NCI-H2029 treated with DMSO at 0.1 percent for 48 hours (cell line): ENCODE measurements around the gene TESMIN.

Source experiments
- DNase-seq: peaks from one replicate; lab custom pipeline; 2025; lab: John Stamatoyannopoulos, UW

TESMIN gene

DNA sequence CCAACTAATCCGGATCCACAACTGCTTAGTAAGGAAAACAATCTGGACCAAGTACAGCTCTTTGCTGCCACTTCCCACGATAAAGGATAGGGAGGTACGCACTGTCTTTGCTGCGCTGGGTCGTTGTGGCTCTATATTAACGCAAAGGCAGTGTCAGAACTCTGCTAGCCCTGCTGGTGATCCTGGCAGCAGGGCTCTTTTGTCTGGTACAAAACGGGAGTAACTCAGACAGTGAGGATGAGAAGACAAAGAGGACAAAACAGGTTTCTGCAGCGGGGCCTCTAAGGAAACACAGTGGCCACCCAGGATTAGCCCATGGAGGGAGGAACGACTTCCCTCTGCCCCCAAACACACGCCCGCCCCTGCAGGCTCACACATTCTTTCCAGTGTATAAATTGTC, 40.9 kb downstream of the TESMIN start:
- DNase-seq, result no peak

DNA sequence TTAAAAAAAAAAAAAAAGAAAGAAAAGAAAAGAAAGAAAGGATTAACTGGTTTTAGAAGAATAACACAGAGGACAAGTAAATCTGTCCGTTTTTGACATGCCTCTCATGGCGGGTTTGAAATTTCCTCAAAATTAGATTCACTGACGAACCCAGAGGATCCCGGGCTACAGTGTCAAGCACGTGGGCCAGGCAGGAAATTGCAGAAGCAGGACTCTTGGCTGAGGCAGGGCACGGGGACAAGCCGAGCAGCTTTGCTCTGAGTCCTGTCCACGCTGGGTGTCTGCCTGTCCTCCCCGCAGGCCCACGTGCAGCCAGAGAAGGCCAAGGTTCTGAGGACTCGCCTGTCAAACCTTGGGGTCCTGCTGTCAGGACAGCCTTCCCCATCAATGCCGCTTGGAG, 42.3 kb downstream of the TESMIN start:
- no peak for DNase-seq

- no peak for DNase-seq
Observed at GRCh38 chr11:68707527-68707926, 43.8 kb downstream of the TESMIN start.

GRCh38 chr11:68704887-68705286, 46.4 kb downstream of the TESMIN start:
- DNase-seq, result no peak

- no peak for DNase-seq
Observed at GRCh38 chr11:68698993-68699392, 52.3 kb downstream of the TESMIN start.

DNA sequence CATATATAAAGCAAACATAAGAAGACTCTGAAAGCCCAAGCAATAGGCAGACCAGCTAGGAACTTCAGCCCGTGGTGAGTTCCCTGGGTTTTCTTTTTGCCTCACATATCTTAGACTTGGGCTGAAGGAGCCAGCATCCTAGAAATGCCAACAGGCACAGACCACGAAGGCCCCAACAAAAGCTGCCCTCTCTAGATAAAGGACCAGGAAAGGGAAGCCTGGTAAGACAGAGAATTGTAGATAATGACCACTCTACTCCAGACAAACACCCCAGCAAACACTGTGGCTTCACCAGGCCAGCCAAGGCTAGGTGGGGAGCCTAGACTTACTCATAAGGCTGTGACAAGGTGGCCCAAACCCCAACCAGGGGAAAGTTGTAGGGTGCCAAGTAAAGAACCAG, 55.8 kb downstream of the TESMIN start:
- no peak for DNase-seq

DNA sequence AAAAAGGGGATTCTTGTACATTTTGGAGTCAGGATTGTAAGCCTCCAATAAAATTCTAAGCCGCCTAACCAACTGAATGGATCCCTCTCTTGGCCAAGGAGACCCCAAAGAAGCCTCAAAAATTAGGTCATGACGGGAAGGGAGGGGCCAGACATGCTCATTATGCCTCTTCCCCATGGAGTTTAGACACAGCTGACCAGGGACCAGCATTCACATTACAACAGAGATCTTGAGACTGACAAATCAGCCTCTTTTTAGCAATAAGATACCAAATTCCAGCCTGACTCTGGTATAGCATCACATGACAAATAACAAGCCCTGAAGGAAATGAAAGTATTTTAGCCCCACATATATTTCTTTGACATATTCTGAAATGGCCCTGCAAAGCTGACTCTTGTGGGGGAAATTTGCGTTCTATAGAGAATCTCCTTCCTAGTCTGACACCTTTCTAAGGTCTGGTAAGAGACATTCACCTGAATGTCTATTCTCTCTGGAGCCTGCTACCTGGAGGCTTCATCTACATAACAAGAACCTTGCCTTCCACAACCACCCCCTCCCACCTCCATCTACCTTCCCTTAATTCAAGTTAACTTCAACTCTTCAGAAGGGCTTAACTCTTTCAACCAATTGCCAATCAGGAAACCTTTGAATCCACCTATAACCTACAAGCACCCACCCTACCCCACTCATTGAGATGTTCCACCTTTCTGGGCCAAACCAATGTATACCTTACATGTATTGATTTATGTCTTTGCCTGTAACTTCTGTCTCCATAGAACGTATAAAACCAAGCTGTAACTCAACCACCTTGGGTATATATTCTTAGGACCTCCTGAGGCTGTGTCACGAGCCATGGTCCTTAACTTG, 56.7 kb downstream of the TESMIN start:
- DNase-seq, result no peak

DNA sequence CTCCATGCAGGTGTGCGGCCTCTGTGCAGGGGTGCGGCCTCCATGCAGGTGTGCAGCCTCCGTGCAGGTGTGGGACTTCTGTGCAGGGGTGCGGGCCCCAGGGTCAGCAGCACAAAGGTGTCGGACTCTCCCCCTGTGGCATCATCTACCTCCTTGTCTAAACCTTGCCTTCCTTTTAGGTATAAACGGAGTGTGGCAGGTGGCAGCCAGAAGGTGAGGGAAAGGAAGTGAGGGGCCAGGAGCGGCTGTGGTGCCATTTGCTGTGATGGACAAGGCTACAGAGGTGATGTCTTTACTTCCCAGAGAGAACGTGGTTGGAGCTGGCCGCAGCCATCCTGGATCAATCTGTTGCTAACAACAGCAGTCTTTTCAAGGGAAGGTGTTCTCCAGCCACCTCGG, 57.8 kb downstream of the TESMIN start:
- DNase-seq, result no peak

DNA sequence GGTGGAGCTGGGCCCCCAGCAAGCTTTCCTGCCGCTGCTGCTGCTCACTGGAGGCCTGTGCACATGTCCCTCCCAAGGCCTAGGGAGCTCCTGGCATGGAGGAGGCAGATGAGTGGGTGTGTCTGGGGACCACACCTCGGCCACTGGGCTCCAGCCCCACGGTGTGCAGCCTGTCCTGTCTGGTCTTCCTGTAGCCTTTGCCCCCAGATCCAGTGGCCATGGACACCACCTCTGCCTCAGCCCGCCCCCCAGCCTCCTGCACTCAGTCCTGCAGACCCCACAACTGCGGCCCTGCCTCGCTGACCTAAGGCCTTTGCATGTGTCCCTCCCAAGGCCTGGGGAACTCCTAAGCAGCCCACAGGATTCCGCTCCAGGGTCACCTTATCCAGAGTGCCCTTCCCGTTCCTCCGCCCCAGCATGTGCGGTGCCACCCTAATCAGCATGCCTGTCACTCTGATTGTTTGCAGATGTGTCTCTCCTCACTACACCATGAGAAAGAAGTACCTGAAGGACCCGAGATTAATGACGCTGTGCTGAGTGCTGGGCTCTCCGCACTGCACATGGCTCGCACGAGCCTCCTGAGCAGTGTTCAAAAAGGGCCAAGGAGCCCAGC, 58.3 kb downstream of the TESMIN start:
- DNase-seq, result no peak

DNA sequence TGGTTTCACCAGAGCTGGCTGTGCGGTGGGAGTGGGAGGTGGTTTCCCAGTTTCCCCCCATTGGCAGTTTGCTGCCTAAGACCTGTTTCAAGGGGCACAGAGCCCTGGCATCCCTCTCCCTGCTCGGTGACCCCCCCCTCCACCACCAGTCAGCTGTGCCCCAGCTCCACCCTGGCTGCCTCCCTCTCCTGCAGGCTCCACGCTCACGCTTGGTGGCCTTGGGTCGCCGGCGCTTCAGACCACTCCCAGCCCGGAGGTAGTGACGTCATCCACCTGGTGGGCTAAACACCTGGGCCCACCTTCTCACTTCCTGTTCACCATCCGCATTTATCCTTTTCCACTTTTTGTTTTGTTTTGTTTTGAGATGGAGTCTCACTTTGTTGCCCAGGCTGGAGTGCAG, 59.2 kb downstream of the TESMIN start:
- DNase-seq, result no peak

- DNase-seq, result no peak
Observed at GRCh38 chr11:68691402-68691784, 59.9 kb downstream of the TESMIN start.

DNA sequence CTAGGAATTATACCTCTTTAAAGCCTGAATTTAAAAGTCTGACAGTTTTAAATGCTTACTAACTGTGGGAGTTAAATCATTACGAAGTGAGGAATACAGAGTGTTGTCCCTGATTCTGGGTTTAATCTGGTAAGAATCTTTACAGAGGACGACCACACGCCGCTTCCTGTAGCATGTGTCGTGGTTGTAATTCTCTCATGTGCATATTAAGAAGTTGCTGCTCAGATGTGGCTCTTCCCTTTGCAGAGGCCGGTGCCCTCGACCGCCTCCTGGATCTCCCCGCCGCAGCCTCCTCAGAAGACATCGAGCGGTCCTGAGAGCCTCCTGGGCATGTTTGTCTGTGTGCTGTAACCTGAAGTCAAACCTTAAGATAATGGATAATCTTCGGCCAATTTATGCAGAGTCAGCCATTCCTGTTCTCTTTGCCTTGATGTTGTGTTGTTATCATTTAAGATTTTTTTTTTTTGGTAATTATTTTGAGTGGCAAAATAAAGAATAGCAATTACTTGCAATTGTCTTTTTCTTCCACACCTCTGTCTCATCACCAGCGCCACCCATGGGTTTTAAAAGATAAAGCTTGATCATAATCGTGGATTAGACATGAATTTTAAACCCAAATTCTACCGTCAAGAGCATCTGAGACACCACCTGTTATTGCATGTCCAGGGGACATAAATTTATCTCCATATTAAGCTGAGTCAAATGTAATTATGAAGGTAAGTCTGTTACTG, 60.5 kb downstream of the TESMIN start:
- DNase-seq, result no peak

- no peak for DNase-seq
Observed at GRCh38 chr11:68689737-68690625, 61.3 kb downstream of the TESMIN start.

- no peak for DNase-seq
Observed at GRCh38 chr11:68688881-68689280, 62.4 kb downstream of the TESMIN start.

GRCh38 chr11:68687986-68688385, 63.3 kb downstream of the TESMIN start:
- no peak for DNase-seq

- DNase-seq, result no peak
Observed at GRCh38 chr11:68687311-68687710, 64.0 kb downstream of the TESMIN start.

DNA sequence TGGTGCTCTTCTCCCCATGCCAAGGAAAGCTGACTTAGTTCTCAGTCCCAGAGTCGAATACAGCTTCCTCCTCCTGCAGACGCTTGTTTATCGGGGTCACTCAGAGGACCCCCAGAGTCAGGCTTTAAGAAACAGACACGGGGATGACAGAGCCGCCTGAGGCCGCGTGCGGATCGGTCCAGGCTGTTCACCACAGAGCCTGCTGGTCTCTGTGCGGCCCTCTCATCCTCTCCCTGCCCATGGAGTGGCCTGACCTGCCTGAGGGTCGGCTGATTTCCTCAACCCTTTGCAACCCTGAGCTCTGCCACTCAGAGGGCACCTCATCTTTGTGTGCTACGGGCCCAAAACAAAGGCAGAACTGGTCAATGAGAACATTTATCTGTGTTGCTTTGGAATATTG, 64.8 kb downstream of the TESMIN start:
- DNase-seq, result no peak

GRCh38 chr11:68685656-68686380, 65.5 kb downstream of the TESMIN start:
- DNase-seq, result no peak

DNA sequence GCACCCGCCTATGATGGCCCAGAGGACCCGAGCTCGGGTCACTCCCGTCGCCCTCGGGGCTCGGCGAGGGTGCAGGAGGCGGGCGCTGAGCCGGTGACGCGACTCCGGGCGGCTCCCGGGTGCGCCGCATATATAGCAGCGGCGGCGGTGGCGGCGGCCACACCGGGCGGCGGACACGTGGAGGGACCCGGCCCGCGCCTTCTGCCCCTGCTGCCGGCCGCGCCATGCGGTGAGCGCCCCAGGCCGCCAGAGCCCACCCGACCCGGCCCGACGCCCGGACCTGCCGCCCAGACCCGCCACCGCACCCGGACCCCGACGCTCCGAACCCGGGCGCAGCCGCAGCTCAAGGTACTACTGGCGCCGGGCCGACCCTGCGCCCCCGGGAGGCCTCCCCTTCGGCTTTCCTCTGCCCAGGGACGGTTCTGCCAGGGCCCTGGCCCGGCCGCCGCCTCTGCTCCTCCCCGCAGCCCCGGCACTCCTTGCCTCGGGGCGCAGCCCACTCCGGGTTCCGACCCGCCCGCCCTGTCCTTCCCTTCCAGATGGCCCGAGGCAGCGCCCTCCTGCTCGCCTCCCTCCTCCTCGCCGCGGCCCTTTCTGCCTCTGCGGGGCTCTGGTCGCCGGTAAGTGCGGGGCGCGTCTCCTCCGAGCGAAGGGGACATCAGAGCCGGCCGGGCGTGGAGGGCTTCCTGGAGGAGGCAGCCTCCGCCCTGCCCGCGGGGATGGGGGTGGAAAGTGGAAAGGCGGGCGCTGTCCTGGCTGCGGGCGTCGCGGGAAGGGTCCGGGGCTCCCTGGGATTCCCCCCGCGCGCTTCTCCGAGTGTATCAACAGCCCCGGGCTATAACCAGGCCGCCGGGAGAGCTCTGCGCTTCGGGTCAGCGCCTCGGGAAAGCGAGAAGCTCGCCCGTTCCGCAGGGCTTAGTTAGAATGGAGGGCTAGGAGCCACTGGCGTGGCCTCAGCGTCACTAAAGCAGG, 66.6 kb downstream of the TESMIN start, which contains the start of gene GAL:
GAL (plus strand) TSS at position 160 of the 972 bp plus-strand sequence; CDS start at position 540, 380 bp downstream.
- DNase-seq, result no peak
